GM12892 (cell line): ENCODE data around the gene KLF6.

Experiments
- DNase-seq: peaks from one replicate; pipeline ENCODE4 v3.0.0; 2011; ENCODE audit not compliant: insufficient read length
- FAIRE-seq: peaks from 2 replicates; lab custom pipeline; 2011; peaks lifted over from hg19 to GRCh38; lab: Jason Lieb, UNC
- POLR2A ChIP-seq: IDR thresholded peaks from 2 replicates; pipeline ENCODE4 v1.6.1; 2011; ENCODE audit warnings: low read depth, low read length, control low read depth
- POLR2AphosphoS5 ChIP-seq: IDR thresholded peaks from 2 replicates; pipeline ENCODE4 v1.6.1; 2011; ENCODE audit warnings: low read depth, low read length, control low read depth
- TAF1 ChIP-seq: IDR thresholded peaks from 2 replicates; pipeline ENCODE4 v1.6.1; 2011; ENCODE audit warnings: low read depth, mild to moderate bottlenecking, control low read depth, low read length, borderline replicate concordance

Gene KLF6

DNA sequence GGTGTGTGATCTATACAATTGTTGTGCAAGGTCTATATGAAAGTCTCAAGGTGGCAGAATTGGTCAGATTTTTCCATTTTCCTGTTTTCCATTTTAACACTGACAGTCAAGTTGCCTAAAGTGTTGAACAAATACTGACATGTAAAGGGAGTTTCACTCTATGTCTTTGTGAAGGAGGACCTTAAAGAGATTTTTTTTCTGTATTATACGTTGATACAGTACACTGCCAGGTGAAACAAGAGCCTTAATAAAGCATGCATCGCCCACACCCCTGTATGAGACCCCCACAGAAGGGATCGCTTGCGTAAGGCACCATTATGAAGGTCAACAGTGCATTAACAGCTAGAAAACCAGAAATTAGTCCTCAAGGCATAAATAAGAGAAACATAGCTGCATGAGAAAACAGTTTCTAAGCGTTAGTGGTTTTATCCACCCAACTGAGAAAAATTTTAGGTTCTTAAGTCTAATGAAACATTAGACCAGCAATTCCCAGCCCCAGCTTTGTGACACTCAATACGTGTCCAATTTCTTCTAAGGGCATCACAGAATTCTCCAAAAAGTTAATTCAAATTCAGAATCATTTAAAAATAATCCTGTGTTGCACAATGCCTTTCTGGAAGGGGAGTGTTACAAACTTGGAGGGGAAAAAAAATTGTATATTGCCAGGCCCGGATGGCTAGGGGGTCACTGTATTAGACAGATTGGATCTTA lies 6.9 kb downstream of the KLF6 start:
- no peak for DNase-seq
- FAIRE-seq: no peak
- TF ChIP-seq POLR2AphosphoS5: no peak
- no peak for TF ChIP-seq TAF1
- TF ChIP-seq POLR2A: no peak

DNA sequence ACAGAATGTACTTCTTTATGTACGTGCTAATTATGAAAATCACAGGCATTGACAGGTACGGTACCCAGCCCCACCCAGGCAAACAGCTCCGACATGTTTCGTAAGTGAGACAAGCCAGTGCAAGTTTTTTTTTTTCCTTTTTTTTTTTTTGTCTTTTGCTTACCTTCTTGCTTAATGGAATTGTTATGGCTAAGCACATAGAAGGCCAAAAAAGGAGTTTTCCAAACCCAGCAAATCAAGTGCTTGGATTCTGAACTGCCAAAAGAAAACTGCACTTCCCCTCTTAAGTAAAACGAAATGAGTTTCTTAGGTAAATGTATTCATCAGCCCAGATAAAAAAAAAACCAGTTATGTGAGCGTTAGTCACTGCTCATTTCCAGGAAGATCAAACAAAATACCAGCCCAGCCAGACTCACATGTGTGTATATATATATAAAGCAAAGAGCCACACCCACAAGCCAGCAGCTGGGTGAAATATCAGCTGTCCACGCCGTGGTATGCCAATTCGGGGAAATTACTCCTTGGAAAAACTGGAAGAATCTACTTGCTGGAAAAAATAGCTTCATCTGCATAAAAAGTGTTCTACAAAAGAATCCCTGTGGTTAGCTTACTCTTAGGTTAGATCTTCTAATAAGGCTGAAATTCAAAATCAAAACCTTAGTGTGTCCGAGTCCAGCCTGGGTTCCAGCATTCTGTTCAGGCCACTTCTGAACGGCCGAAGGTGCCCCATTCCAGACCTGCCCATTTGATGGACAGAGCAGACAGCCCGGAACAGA lies 8.0 kb downstream of the KLF6 start:
- TF ChIP-seq POLR2AphosphoS5 (peak; percentile 37; the same call in 1 of the 2 replicates), TAF1 (no peak), POLR2A (no peak)
- DNase-seq (no peak), FAIRE-seq (no peak)

DNA sequence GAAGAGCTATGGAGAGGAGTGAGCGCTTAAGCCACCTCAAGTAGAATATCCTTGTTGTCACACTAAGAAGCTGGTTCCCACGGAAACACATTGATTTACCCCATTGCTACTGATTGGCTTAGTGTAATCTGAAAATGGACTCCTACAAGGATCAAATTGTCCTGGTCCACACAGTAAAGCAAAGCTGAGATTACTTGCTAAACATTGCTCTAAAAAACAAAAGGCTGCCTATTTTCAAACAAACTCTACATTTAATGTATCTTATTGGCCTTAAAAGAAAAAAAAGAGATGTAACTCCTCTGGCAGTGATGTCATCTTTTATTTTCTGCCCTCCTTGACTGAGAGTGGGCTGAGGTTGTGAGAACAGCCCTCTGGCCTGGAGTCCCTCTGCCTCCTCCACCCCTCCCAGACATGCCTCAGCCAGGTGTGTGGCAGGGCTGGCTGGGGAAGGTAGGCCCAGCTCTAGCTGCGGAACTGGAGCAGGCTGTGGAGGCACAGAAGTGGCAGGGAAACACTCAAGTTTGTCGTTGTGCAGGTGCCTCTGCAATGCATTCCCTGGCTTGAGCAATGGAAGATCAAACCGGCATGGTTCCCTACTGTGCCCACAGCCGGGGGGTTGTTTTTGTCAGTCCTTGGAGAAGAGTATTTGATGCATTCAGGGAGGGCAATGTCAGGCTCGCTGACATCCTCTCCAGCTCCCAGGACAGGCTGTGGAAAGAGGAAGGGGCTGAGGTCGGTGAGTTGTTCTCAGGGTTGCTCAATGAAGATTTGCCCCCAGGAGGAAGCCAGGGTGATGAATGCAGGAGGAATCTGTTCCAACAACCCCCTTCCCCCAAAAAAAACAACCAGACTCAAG lies 9.1 kb downstream of the KLF6 start:
- DNase-seq: no peak
- no peak for FAIRE-seq
- TF ChIP-seq POLR2AphosphoS5 (peak; percentile 97), POLR2A (peak; percentile 93), TAF1 (no peak)

DNA sequence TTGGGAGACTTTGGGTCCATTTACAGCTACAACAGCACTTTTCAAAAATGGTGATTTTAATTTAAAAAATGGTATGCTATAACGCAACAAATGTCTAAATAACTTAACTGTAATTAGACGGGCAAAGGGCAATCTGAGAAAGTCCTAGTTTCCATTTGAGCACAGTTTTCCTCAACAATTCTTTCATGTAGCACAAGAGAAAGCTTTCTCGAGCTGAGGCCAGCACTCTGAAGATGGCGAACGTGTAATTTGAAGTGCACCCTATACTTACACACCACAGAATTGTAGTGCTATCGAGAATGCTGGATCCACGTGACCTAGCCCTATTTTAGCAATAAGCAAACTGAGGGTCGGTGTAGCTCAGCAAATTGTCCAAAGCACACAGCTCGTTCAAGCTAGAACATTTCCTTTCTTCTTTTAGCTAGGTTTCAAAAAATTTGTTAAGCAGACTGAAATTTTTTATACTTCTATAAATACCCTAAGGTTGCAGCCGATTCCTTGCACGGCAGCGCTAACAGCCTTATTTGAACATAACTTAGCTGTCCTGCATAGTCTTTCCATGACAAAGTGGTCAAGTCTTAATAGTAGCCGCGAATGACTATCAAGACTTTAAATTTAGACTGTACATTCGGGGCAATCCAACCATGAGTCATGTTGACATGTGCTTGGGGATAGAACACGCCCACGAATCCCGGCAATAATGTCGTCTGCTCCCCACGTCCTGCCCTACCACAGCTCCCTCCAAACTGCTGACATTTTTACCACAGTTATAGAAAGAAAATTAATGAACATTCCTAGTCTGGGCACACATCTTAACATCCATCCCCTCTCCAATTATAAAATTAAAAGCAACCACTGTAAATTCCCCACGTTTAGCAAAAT lies 10.0 kb downstream of the KLF6 start:
- TF ChIP-seq POLR2AphosphoS5 (peak; percentile 29; the same call in 1 of the 2 replicates), POLR2A (no peak; the same call in 1 of the 2 replicates), TAF1 (no peak)
- DNase-seq: no peak
- FAIRE-seq: no peak

DNA sequence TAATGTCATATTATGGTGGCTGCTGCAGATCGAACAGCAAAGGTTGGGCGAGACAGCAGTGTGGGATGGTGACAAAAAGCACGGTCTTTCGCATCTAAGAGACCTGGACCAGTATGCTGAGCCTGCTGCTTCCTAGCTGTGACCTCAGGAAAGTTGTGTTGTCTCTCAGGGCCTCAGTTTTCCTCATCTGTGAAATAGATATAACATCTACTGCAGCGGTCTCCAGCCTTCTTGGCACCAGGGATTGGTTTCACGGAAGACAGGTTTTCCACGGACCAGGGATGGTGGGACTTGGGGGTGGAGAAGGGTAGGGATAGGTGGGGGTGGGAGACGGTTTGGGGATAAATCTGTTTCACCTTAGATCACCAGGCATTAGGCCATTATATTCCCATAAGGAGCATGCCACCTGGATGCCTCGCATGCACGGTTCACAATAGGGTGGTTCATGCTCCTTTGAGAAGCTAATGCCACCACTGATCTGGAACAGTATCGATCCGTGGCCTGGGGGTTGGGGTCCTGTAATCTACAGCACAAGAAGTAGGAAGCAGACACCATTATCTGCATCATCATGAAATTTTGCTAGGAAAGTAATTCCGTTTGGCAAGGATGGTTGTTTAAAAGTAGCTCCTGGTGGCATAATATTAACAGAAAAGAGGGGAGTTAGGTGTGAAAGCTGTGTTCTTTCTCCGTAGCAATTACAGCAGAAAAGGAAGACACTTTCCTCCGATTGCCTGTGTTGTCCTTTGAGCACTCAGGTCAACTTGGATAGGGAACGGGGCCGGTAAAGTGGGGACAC lies 10.8 kb downstream of the KLF6 start:
- TF ChIP-seq POLR2AphosphoS5: peak; percentile 86
- TF ChIP-seq TAF1: no peak
- TF ChIP-seq POLR2A: peak; percentile 43
- no peak for DNase-seq
- FAIRE-seq: no peak

DNA sequence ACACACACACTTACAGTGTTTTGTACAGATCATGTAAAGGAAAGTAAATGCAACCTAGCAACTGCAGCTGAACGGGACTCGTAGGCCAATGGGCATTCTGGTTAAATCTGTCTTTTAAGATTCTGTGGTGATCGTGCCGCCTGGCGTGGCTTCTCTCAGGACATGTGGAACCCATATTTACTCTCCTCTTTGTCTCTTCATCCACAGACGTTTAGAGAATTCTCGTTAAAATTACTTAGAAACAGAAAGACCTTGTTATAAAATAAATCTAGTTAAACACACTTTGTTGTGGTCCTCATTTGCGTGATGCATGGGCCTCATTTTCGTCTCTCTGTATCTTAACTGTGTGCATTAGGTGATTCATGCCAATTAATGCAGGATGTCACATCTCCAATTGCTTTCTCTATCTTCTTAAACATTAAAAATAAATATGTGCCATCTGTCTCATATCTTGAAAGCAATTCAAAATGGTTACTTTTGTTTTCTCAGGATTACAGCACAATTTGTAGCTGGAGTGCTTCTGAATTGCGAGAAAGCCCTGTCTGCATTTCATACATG lies 11.5 kb downstream of the KLF6 start:
- TF ChIP-seq POLR2A (no peak), TAF1 (no peak), POLR2AphosphoS5 (no peak)
- FAIRE-seq (no peak), DNase-seq (no peak)

DNA sequence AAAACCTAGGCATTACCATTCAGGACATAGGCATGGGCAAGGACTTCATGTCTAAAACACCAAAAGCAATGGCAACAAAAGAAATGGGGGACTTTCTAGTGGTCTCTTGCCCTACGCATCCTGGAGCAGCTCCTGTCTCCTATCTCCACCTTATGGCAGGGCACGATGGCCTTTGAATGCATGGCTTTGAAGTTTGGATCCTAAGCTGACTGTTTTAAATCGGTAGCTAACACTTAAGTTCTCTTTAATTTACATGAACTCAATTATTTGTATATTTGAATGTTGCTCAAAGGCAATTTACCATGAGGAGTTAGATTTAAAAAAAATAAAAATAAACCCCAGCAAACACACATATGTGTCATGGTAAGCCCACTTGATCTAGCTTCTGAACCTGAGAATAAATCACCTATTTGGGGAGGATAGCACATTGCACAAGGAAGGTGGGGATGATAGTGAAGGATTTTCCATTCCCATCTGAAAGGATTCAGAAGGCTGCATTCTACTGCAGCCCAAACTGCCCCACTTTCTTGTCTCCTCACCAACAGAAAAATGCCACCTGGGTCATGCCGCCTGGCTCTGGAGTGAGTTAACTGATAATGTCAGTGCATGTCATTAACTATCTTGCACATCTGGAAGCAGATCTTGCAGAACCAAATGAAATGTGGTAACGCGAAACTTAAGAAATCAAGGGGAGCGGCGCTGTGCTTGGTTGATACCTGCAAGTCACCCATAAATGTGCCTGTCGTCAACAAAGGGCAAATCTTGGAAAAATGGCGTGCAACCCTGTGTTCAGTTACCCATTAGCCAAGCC lies 12.4 kb downstream of the KLF6 start:
- TF ChIP-seq TAF1 (no peak), POLR2A (no peak), POLR2AphosphoS5 (no peak)
- no peak for FAIRE-seq

DNA sequence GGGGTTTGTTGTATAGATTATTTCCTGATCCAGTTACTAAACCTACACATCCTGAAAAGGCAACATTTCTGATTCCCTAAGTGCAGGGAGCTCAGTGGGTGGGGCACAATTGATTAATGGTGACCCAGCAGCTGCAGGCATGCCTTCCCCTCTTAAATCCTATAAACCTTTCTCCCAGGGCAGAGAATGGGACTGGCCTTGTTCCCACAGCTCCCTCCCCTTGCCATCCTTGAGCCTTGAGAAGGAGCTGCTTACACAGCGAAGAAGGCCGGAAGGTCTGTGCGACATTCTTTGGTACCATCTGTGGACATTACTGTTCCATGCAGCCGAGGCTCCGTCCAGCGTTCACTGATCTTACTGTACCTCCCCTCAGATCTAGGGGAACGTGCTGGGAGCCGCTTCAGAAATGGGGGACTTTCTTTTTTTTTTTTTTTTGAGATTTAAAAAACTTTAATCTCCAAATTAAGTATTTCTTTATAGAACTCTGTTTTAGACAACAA lies 14.3 kb downstream of the KLF6 start:
- TF ChIP-seq POLR2A (no peak), TAF1 (no peak), POLR2AphosphoS5 (no peak)
- FAIRE-seq: no peak
- DNase-seq: no peak

More for the DNA sequence above, 12.4 kb downstream of the KLF6 start:
- DNase-seq: no peak

DNA sequence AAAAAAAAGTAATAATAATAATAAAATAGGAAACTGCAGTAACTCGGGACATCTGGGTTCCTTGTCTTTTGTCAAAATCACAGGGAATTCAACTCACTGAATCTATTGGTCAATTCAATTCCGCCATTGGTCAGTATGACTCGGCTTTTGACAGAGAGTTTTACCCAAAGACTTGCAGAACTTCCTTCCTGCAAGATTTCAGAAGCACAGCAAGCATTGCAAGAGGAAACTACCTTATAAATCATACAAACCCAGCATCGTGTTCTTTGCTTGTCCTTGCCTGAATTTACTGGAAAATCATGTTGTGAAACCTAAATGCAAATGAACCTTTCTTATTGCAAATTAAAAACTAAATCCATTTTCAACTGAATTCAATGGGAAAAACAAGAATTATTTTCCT lies 15.5 kb downstream of the KLF6 start:
- TF ChIP-seq TAF1: no peak
- no peak for TF ChIP-seq POLR2A
- TF ChIP-seq POLR2AphosphoS5: no peak
- FAIRE-seq (no peak), DNase-seq (no peak)
